Measurements from ENCODE around the gene C1orf159. TPM values are rescaled to one million over a fixed set of nuclear protein-coding genes. Genes with fewer than 3 reads are reported as not detected.

The C1orf159 gene
- total RNA-seq, 1 donor from 2014 or later: 31.8 TPM

- no peak for DNase-seq (ENCODE audit: low spot score in 2 of 2, unreplicated experiment in 2 of 2)
- TF ChIP-seq CTCF (IDR thresholded peaks at IDR 0.05; ENCODE audit: unreplicated experiment): no peak
- no peaks in the 10 kb centered on the region for H3K9me3 Mint-ChIP-seq
- no peaks in the 10 kb centered on the region for H3K36me3 Mint-ChIP-seq
- no peak overlapping the region for H3K27ac Mint-ChIP-seq
- no peak overlapping the region for H3K4me3 Mint-ChIP-seq
- no peaks in the 10 kb centered on the region for H3K4me1 Mint-ChIP-seq
- H3K27me3 Mint-ChIP-seq (ENCODE audit: low read depth): peaks cover 14% of the 10 kb centered on the region
These were observed 42.8 kb downstream of the C1orf159 start for GRCh38 chr1:1072849-1073742.

- peaks cover 15% of the 10 kb centered on the region for H3K27me3 Mint-ChIP-seq (ENCODE audit: low read depth)
- no peak for TF ChIP-seq CTCF (IDR thresholded peaks at IDR 0.05; ENCODE audit: unreplicated experiment)
- DNase-seq (ENCODE audit: low spot score in 2 of 2, unreplicated experiment in 2 of 2): no peak
- H3K4me3 Mint-ChIP-seq: no peak overlapping the region
- no peaks in the 10 kb centered on the region for H3K9me3 Mint-ChIP-seq
- no peaks in the 10 kb centered on the region for H3K4me1 Mint-ChIP-seq
- no peak overlapping the region for H3K27ac Mint-ChIP-seq
- no peaks in the 10 kb centered on the region for H3K36me3 Mint-ChIP-seq
These were observed 43.5 kb downstream of the C1orf159 start for GRCh38 chr1:1072299-1072848.

- Mint-ChIP-seq H3K4me3 (no peak overlapping the region), H3K36me3 (no peaks in the 10 kb centered on the region), H3K9me3 (no peaks in the 10 kb centered on the region), H3K4me1 (no peaks in the 10 kb centered on the region), H3K27me3 (ENCODE audit: low read depth) (peaks cover 15% of the 10 kb centered on the region), H3K27ac (no peak overlapping the region)
- DNase-seq (ENCODE audit: low spot score in 2 of 2, unreplicated experiment in 2 of 2): no peak
- TF ChIP-seq CTCF (IDR thresholded peaks at IDR 0.05; ENCODE audit: unreplicated experiment): no peak
These were observed 44.2 kb downstream of the C1orf159 start for GRCh38 chr1:1071486-1072298.

GRCh38 chr1:1069711-1070676 is 45.9 kb downstream of the C1orf159 start:
- DNase-seq (ENCODE audit: low spot score in 2 of 2, unreplicated experiment in 2 of 2): no peak
- no peaks in the 10 kb centered on the region for H3K9me3 Mint-ChIP-seq
- no peaks in the 10 kb centered on the region for H3K4me1 Mint-ChIP-seq
- no peak for TF ChIP-seq CTCF (IDR thresholded peaks at IDR 0.05; ENCODE audit: unreplicated experiment)
- H3K27me3 Mint-ChIP-seq (ENCODE audit: low read depth): peaks cover 21% of the 10 kb centered on the region
- H3K4me3 Mint-ChIP-seq: peak overlapping the region; percentile 43
- no peak overlapping the region for H3K27ac Mint-ChIP-seq
- H3K36me3 Mint-ChIP-seq: no peaks in the 10 kb centered on the region
